Measurements from ENCODE around the gene FBN3.

Gene FBN3

DNA sequence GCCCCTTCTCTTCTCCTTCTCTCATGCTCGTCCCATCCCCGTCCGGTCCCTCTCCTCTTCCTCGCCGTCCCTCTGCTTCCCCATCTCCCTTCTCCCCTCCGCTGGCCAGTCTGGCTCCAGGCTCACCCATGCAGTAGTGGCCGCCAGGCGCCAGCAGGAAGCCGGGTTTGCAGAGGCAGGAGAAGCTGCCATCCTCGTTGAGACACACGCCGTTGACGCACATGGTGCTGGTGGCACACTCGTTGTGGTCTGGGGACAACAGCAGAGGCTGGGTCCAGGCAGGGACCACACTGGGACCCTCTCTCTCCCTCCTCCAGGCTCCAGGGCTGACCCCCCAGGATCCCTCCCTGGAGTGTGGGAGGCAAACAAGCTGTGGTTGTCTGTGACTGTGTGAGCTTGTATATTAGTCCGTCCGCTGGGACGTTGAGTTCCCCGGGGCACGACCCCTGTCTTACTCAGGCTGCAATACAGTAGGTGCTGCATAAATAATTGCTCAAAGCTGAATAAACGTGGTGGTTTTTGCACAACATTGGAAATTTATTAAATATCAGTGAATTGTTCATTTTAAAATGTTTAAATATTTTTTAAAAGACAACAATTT, 16.4 kb downstream of the FBN3 start:
- Histone ChIP-seq H3K4me1 (ENCODE audit: low read depth, poor library complexity, severe bottlenecking) (no peaks in the 10 kb centered on the region), H3K36me3 (ENCODE audit: insufficient read depth) (no peaks in the 10 kb centered on the region), H3K27ac (no peak overlapping the region), H2AFZ (ENCODE audit: low read depth) (no peak overlapping the region), H3K9ac (no peak overlapping the region), H3K4me3 (IDR thresholded peaks at IDR 0.05; ENCODE audit: insufficient read depth, low read depth, low read length) (no peak overlapping the region), H4K20me1 (ENCODE audit: insufficient read depth) (no peaks in the 10 kb centered on the region), H3K79me2 (ENCODE audit: insufficient read depth, low read depth) (no peaks in the 10 kb centered on the region), H3K4me2 (no peak overlapping the region), H3K27me3 (ENCODE audit: insufficient read depth, low read depth) (peaks cover 43% of the 10 kb centered on the region)
- TF ChIP-seq, protein P1, sequence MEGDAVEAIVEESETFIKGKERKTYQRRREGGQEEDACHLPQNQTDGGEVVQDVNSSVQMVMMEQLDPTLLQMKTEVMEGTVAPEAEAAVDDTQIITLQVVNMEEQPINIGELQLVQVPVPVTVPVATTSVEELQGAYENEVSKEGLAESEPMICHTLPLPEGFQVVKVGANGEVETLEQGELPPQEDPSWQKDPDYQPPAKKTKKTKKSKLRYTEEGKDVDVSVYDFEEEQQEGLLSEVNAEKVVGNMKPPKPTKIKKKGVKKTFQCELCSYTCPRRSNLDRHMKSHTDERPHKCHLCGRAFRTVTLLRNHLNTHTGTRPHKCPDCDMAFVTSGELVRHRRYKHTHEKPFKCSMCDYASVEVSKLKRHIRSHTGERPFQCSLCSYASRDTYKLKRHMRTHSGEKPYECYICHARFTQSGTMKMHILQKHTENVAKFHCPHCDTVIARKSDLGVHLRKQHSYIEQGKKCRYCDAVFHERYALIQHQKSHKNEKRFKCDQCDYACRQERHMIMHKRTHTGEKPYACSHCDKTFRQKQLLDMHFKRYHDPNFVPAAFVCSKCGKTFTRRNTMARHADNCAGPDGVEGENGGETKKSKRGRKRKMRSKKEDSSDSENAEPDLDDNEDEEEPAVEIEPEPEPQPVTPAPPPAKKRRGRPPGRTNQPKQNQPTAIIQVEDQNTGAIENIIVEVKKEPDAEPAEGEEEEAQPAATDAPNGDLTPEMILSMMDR (conservative IDR thresholded peaks at IDR 0.05; ENCODE audit: low read depth, low read length): no peak

DNA sequence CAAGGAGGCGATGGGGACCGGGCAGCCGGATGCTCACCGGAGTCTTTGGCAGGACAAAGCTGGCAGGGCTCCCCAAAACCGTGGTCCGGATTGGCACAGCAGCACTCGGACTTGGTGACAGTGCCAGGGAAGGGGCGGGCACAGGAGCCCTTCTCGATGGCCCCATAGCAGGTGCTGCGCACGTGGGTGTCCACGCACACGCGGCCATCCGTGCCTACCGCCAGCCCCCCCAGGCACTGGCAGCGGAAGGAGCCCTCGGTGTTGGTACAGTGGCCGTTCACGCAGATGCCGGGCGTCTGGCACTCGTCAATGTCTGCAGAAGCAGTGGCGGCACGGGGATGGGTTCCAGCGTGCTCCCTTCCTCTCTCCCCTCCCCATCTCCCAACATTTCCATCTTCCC, 17.9 kb downstream of the FBN3 start:
- H3K27ac ChIP-seq: no peak overlapping the region
- H3K4me2 ChIP-seq: no peak overlapping the region
- no peaks in the 10 kb centered on the region for H3K79me2 ChIP-seq (ENCODE audit: insufficient read depth, low read depth)
- H3K36me3 ChIP-seq (ENCODE audit: insufficient read depth): no peaks in the 10 kb centered on the region
- H3K9ac ChIP-seq: no peak overlapping the region
- H2AFZ ChIP-seq (ENCODE audit: low read depth): no peak overlapping the region
- H3K4me1 ChIP-seq (ENCODE audit: low read depth, poor library complexity, severe bottlenecking): no peaks in the 10 kb centered on the region
- no peaks in the 10 kb centered on the region for H4K20me1 ChIP-seq (ENCODE audit: insufficient read depth)
- TF ChIP-seq, protein P1 (conservative IDR thresholded peaks at IDR 0.05; ENCODE audit: low read depth, low read length): no peak
- no peak overlapping the region for H3K4me3 ChIP-seq (IDR thresholded peaks at IDR 0.05; ENCODE audit: insufficient read depth, low read depth, low read length)
- peaks cover 56% of the 10 kb centered on the region for H3K27me3 ChIP-seq (ENCODE audit: insufficient read depth, low read depth)

DNA sequence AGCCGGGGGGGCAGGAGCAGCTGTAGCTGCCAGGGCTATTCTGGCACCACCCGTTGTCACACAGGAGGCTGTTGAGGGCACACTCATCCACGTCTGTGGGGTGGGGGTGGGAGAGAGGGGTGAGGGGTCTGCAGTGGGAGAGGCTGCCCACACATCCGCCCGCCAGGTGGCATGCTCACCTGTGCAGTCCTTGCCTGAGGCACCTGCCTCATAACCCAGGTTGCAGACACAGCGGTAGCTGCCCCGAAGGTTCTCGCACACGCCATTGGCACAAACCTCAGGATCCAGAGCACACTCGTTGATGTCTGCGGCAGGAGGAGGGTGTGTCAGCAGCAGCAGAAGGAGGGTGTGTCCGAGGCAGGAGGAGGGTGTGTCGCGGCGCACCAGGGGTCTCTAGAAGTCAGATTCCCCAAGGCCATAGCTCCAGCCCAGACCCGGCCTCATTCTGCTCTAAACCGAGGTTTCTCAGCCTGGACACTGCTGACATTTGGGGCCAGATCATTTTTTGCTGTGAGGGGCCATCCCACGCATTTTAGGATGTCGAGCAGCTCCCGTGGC, 20.3 kb downstream of the FBN3 start:
- Histone ChIP-seq H3K27ac (no peak overlapping the region), H2AFZ (ENCODE audit: low read depth) (no peak overlapping the region), H3K9ac (no peak overlapping the region), H4K20me1 (ENCODE audit: insufficient read depth) (no peaks in the 10 kb centered on the region), H3K4me1 (ENCODE audit: low read depth, poor library complexity, severe bottlenecking) (no peaks in the 10 kb centered on the region), H3K4me2 (no peak overlapping the region), H3K79me2 (ENCODE audit: insufficient read depth, low read depth) (no peaks in the 10 kb centered on the region), H3K27me3 (ENCODE audit: insufficient read depth, low read depth) (peaks cover 66% of the 10 kb centered on the region), H3K4me3 (IDR thresholded peaks at IDR 0.05; ENCODE audit: insufficient read depth, low read depth, low read length) (no peak overlapping the region), H3K36me3 (ENCODE audit: insufficient read depth) (no peaks in the 10 kb centered on the region)
- TF ChIP-seq, protein P1 (conservative IDR thresholded peaks at IDR 0.05; ENCODE audit: low read depth, low read length): no peak

DNA sequence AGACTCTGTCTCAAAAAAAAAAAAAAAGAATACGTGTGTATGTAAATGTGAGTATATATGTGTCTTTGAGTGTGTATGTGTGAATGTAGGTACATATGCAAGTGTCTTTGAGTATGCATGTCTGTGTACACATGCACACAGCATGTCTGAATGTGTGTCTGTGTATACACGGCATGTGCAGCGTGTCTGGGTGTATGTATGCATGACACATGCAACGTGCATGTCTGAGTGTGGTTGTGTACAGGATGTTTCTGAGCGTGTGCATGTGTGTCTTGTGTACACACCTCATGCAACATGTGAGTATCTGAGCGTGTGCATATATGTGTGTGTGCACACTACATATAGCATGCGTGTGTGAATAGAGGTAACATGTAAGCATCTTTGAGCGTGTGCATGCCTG, 20.8 kb downstream of the FBN3 start:
- H3K79me2 ChIP-seq (ENCODE audit: insufficient read depth, low read depth): no peaks in the 10 kb centered on the region
- H4K20me1 ChIP-seq (ENCODE audit: insufficient read depth): no peaks in the 10 kb centered on the region
- H3K27ac ChIP-seq: no peak overlapping the region
- H3K36me3 ChIP-seq (ENCODE audit: insufficient read depth): no peaks in the 10 kb centered on the region
- H3K4me2 ChIP-seq: no peak overlapping the region
- peaks cover 65% of the 10 kb centered on the region for H3K27me3 ChIP-seq (ENCODE audit: insufficient read depth, low read depth)
- H3K4me3 ChIP-seq (IDR thresholded peaks at IDR 0.05; ENCODE audit: insufficient read depth, low read depth, low read length): no peak overlapping the region
- H3K9ac ChIP-seq: no peak overlapping the region
- no peak overlapping the region for H2AFZ ChIP-seq (ENCODE audit: low read depth)
- no peaks in the 10 kb centered on the region for H3K4me1 ChIP-seq (ENCODE audit: low read depth, poor library complexity, severe bottlenecking)
- TF ChIP-seq, protein P1 (conservative IDR thresholded peaks at IDR 0.05; ENCODE audit: low read depth, low read length): no peak

Measured in KMS-11 (cell line).